GM18858 (cell line): Measurements from ENCODE around the gene PTPRM.
"Not testable (repeated sequence)": the region's sequence is repeated elsewhere in the genome, so short reads cannot be mapped to it uniquely, and the experiment has no call there.

ENCODE experiments used
- ATAC-seq: cut with Tn5 transposase; IDR thresholded peaks from one replicate; pipeline ENCODE4 v1.9.1; 2021; ENCODE audit not compliant: unreplicated experiment

PTPRM gene

DNA sequence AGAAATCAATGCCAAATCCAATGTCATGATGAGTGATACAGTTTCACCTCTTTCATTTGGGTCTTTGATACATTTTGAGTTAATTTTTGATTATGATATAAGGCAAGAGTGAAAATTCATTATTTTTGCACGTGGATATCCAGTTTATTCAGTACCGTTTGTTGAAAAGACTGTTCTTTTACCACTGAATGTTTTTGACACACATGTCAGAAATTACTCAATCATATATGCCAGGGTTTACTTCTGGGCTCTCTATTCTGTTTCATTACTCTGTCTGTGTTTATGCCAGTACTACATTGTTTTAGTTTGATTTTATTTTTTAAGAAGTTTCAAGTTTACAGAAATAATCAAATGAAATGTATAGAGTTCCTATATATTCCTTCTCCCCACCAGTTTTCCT, 154.4 kb downstream of the PTPRM start:
- ATAC-seq = no peak

- ATAC-seq = no peak
Observed at GRCh38 chr18:7722955-7723354, 155.8 kb downstream of the PTPRM start.

- no peak for ATAC-seq
Observed at GRCh38 chr18:7723558-7723957, 156.4 kb downstream of the PTPRM start.

DNA sequence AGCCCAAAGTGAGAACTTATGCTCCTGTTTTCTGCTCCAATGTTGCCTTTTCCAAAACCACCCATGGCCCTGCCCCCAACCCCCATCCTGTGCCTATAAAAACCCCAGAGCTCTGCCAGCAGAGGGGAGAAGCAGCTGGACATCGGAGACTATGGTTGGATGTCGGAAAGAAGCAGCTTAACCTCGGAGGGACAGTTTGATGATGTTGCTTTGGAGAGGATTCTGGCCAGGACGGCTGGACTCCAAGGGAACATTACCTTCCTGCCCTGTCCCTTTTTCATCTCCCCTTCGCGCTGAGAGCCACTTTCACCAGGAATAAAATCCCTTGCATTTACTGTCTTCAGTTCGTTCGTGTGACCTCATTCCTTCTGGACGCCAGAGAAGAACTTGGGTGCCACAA, 158.4 kb downstream of the PTPRM start:
- ATAC-seq = no peak

DNA sequence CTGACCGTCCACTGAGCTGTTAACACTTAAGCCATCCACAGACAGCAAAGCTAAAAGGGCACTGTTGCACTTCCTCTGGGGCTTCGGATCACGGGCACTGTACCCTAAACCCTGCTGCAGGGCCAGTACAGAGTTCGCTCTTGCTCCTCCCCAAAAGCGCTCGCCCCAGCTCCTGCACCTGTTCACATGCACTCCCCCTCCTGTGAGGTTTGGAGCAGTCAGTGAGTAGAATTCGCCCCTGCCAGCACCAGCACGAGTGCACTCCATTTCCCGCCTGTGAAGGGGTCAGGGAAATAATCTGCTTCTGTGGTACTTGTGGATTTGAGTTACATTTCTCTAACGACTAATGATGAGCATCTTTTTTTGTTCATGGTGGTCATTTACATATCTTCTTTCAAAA, 158.8 kb downstream of the PTPRM start:
- no peak for ATAC-seq

DNA sequence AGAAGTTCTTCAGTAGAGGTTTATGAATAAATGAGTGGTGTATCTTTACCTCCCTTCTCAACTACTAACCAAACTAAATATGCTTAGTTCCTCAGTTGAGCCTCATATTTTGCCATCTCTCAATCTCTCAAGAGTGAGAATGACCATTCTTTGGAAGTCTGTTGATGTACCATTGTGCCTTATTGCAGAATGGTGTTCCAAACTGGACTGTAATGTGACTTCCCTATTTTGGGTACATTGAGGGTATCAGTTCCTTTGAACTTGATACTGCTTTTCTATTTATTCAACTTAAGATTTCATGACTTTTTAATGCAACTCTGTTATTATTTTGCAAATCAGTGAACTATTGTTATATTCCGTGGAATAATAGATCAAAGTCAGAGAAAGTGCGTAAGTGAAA, 159.4 kb downstream of the PTPRM start:
- ATAC-seq = no peak

DNA sequence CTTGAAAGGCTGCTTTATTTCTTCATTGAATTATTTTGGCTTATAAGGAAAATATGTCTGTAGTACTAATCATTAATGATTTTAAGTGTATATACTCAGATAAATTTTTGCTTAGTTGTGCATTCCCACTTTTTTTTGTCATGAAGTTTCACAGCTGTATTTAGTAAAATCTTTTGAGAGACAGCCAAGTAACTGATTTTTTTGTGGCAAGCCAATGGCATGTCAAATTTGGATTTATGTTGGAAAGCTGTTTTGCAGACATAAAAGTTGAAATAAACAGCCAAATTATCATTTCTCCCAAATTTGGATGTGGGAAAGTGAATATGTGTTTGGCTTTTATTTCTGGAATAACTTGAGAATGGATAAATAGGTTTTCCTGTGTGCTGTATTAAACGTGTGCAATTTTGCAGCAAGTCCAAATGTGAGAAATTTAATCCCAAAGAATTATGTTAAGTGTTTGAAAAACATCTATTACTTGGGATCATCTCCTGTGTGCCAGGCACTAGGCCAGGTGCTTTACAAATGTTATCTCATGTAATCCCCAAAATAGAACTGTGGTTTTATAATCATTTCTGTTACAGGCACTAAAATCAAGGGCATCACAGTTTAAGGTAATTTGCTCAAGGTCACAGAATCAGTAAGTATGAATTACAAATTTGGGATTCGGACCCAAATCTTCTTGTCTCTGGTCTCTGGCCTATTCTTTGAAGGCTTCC, 160.4 kb downstream of the PTPRM start:
- no peak for ATAC-seq

DNA sequence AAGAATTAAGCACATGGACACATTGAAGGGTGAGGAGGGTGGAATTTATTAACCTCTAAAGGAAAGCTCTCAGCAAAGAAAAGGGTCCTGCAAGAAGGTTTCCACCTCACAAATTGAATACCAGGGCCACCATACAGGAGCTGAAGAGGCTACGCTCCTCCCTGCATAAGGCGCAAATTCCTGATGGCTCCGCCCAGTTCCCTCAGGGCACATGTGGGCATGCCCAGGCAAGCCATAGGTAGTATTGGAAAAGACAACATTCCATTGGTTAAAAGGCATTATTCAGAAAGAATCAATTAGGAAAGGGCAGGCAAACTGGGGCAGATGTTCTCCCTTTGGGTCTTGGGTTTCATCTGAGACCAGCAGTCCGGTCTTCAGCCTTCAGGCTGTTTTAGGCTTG, 161.2 kb downstream of the PTPRM start:
- no peak for ATAC-seq

DNA sequence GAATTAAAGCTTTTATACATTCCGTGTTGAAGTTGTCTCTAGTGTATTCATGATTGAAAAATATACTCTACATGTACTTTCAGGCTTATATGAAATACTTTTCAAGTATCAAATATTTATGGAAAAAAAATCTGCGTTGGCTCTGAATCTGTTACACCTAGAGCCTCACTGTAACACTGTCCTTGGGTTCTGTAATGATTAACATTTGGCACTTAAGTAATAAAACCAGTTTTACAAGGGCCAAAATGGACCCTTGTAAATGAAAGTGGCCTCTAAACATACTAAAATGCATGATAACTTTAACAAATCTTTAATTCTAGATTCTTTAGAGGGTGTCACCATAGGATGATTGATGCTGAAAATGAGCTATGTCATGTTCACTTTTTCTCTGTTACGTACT, 162.8 kb downstream of the PTPRM start:
- no peak for ATAC-seq

- no peak for ATAC-seq
Observed at GRCh38 chr18:7730682-7731081, 163.6 kb downstream of the PTPRM start.

DNA sequence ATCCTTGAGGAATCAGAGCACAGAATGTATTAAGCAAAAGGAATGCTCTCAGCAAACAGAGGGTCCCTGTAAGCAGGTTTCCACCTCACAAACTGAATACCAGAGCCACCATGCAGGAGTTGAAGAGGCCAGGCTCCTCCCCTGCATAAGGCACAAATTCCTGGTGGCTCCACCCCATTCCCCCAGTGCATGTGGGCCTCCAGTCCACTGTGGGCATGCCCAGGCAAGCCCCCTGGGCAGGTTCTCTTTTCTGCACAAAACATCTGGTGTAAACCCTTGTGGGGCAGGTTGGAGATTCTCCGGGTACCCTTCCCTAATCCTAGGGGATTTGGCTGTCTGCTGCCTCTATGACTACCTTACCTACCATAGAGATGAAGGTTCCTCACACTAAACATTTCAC, 166.5 kb downstream of the PTPRM start:
- no peak for ATAC-seq

- ATAC-seq = no peak
Observed at GRCh38 chr18:7735196-7735595, 168.1 kb downstream of the PTPRM start.

GRCh38 chr18:7735626-7736175, 168.6 kb downstream of the PTPRM start:
- no peak for ATAC-seq

- not testable (repeated sequence) for ATAC-seq
Observed at GRCh38 chr18:7736526-7736925, 169.4 kb downstream of the PTPRM start.

GRCh38 chr18:7737550-7737949, 170.4 kb downstream of the PTPRM start:
- ATAC-seq = no peak

DNA sequence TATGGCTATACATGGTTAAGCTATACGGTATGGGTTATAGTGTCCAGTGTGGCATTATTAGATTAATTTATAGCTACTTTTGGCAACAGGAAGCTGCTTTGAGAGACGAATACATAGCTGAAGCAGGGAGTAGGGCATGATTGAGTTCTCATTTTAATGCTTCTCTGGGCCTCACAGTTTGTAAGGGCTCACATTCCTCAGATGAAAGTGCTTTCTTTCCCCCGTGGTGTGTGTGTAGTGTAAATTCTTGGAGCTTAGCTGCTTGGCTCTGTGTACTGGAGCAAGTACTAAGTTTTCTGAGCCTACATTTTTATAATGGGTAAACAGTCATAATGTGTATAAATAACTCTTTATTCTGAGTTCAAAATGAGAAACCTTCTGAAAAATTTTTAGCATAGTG, 173.7 kb downstream of the PTPRM start:
- no peak for ATAC-seq

DNA sequence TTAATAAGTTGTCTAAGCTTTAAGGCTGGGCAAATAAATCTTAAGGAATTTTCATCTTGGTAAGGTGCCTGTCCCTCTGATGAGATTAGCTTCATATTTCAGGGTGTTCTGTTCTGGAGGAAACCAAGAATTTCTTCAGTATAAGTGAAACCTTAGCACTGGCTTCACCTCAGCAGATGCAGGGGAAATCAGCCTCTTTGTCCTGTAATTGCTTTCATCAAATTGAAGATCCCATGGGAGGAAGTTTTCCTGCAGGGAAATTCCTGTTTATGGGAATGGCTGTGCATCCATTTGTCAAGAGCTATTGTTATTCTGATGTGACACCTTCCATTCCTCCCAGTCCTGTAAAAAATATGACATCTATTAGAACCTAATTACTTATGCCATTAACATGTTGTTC, 174.5 kb downstream of the PTPRM start:
- ATAC-seq = no peak

DNA sequence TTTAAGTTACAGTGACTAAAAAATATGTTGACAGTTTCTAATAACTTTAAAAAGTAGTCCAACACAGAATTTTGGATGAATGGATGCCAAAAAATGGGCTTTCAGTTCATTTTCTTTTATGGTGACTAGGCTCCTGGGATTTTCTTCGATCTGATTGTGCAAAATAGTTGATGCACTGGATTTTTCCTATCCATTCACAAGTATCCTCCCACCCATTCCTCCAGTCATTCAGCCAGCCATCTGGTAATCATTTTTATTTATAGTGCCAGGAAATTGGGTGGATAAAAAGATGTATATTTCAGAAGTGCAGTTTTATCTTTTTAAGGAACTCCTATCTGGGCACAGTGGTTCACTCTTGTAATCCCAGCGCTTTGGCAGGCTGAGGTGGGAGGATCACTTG, 175.1 kb downstream of the PTPRM start:
- no peak for ATAC-seq

- ATAC-seq = no peak
Observed at GRCh38 chr18:7743256-7743655, 176.1 kb downstream of the PTPRM start.

DNA sequence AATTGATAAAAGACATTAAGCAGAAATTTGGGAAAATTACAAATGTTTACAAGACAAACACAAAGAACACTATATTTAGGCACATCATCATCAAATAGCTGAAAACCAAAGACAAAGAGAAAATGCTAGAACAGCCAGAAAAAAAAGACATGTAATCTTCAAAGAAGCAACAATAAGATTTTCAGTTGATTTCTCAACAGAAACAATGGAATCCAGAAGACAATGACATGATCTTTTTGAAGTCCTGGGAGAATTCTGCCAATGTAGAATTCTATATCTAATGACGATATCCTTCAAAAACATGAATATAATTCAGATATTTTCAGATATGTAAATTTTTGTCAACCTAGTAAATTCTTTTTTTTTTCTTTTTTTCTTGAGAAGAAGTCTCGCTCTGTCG, 179.0 kb downstream of the PTPRM start:
- no peak for ATAC-seq

GRCh38 chr18:7748251-7749007, 181.3 kb downstream of the PTPRM start:
- no peak for ATAC-seq

- no peak for ATAC-seq
Observed at GRCh38 chr18:7749008-7749405, 181.9 kb downstream of the PTPRM start.
